ENCODE data around the gene ERCC6L.

Gene ERCC6L

DNA sequence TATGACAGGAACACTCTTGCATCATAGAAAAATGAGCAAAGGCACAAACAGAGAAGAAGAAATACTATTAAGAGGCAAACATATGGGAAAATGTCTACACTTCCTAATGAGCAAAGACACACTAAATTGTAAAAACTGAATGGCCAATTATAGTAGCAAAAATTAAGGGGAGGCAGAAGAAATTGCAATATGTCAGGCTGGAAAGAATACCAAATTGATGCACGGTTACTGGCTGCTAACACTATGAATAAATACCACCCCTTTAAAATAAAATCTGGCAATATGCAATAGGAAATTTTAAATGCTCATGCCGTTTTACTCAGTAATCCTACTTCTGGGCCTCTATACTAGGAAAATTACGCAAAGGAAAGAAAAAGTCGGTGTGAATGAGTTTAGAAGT, 73.3 kb downstream of the ERCC6L start:
- no peak for DNase-seq

DNA sequence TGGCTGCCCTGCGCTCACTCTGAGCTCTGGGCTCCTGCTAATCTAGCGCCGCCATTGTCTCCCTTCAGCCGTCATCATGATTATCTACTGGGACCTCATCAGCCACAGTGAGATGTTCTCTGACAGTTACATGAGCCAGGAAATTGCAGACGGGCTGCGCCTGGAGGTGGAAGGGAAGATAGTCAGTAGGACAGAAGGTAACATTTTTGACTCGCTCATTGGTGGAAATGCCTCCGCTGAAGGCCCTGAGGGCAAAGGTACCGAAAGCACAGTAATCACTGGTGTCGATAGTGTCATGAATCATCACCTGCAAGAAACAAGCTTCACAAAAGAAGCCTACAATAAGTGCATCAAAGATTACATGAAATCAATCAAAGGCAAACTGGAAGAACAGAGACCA, 79.1 kb downstream of the ERCC6L start:
- no peak for DNase-seq

DNA sequence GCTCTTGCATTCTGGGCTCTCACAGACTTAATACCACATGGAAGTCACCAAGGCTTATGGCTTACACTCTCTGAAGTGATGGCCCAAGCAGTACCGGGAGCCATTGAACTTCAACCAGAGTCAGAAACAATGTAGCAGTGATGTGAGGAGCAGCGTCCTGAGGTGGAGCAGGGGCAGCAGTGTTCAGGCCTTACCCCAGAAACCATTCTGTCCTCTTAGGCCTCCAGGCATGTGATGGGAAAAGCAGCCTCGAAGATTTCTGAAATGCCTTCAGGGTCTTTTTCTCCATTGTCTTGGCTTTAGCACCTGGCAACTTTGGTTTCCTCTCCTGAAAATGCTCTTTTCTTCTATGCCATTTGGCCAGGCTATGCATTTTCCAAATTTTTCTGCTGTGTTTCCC, 80.1 kb downstream of the ERCC6L start:
- no peak for DNase-seq
